Subcutaneous abdominal adipose tissue (tissue), 5 donors: Measurements from ENCODE around the gene MINK1.

Experiments used
- H3K27ac ChIP-seq: one replicate; pipeline ENCODE4 v1.7.0; 2013; ENCODE audit warnings: low read depth, mild to moderate bottlenecking, inconsistent platforms, low read length, moderate library complexity
- H3K27me3 ChIP-seq, 5 donors: one replicate each; pipeline ENCODE4 v1.7.0; 2013; ENCODE audit warnings: low read length in 5 of 5, inconsistent platforms in 1 of 5; ENCODE audit not compliant: control insufficient read depth in 5 of 5, insufficient read depth in 4 of 5
- H3K36me3 ChIP-seq, 5 donors: one replicate each; pipeline ENCODE4 v1.7.0; 2013; ENCODE audit warnings: low read length in 5 of 5; ENCODE audit not compliant: control insufficient read depth in 5 of 5, insufficient read depth in 5 of 5
- H3K4me1 ChIP-seq, 5 donors: one replicate each; pipeline ENCODE4 v1.7.0; 2013; ENCODE audit warnings: low read length in 5 of 5, mild to moderate bottlenecking in 3 of 5, moderate library complexity in 1 of 5; ENCODE audit not compliant: control insufficient read depth in 5 of 5, insufficient read depth in 5 of 5
- H3K4me3 ChIP-seq, 5 donors: one replicate each; pipeline ENCODE4 v1.7.0; 2013; ENCODE audit warnings: low read length in 5 of 5, low read depth in 1 of 5
- H3K9ac ChIP-seq, 5 donors: one replicate each; pipeline ENCODE4 v1.7.0; 2013; ENCODE audit warnings: low read length in 5 of 5, mild to moderate bottlenecking in 4 of 5, moderate library complexity in 3 of 5
- H3K9me3 ChIP-seq, 5 donors: one replicate each; pipeline ENCODE4 v1.7.0; 2013; ENCODE audit warnings: low read length in 5 of 5; ENCODE audit not compliant: control insufficient read depth in 5 of 5
- donor health status: healthy.
- donor health status: healthy.
- donor health status: healthy.
- donor health status: healthy.
- donor health status: healthy.

The MINK1 gene

GRCh38 chr17:4843321-4844000 lies 10.3 kb downstream of the MINK1 start:
- Histone ChIP-seq H3K4me1 (peaks cover 0 to 23% (median 6%) of the 10 kb centered on the region in 5 donors), H3K4me3 (no peak overlapping the region), H3K36me3 (peaks cover 0 to 3% (median 0%) of the 10 kb centered on the region in 5 donors), H3K9me3 (no peaks in the 10 kb centered on the region), H3K9ac (no peak overlapping the region), H3K27me3 (no peaks in the 10 kb centered on the region), H3K27ac (no peak overlapping the region)

GRCh38 chr17:4845118-4845517 lies 12.0 kb downstream of the MINK1 start:
- Histone ChIP-seq H3K36me3 (peaks cover 0 to 3% (median 2%) of the 10 kb centered on the region in 5 donors), H3K9ac (no peak overlapping the region), H3K9me3 (no peaks in the 10 kb centered on the region), H3K27me3 (no peaks in the 10 kb centered on the region), H3K4me1 (peaks cover 0 to 26% (median 0%) of the 10 kb centered on the region in 5 donors), H3K4me3 (no peak overlapping the region), H3K27ac (no peak overlapping the region)

GRCh38 chr17:4846635-4847390 lies 13.7 kb downstream of the MINK1 start:
- Histone ChIP-seq H3K9me3 (no peaks in the 10 kb centered on the region), H3K9ac (no peak overlapping the region), H3K27me3 (no peaks in the 10 kb centered on the region), H3K36me3 (peaks cover 0 to 3% (median 2%) of the 10 kb centered on the region in 5 donors), H3K4me3 (no peak overlapping the region), H3K4me1 (peaks cover 0 to 35% (median 0%) of the 10 kb centered on the region in 5 donors), H3K27ac (no peak overlapping the region)

- Histone ChIP-seq H3K4me1 (peaks cover 0 to 28% (median 0%) of the 10 kb centered on the region in 5 donors), H3K9ac (no peak overlapping the region), H3K9me3 (no peaks in the 10 kb centered on the region), H3K36me3 (peaks cover 0 to 5% (median 2%) of the 10 kb centered on the region in 5 donors), H3K27me3 (no peaks in the 10 kb centered on the region), H3K27ac (no peak overlapping the region), H3K4me3 (no peak overlapping the region)
Observed at GRCh38 chr17:4849011-4849536, 15.9 kb downstream of the MINK1 start.

GRCh38 chr17:4850246-4850645 lies 17.1 kb downstream of the MINK1 start:
- Histone ChIP-seq H3K4me3 (no peak overlapping the region), H3K9me3 (no peaks in the 10 kb centered on the region), H3K27me3 (no peaks in the 10 kb centered on the region), H3K4me1 (peaks cover 0 to 20% (median 0%) of the 10 kb centered on the region in 5 donors), H3K9ac (no peak overlapping the region), H3K36me3 (peaks cover 0 to 10% (median 5%) of the 10 kb centered on the region in 5 donors), H3K27ac (no peak overlapping the region)

- Histone ChIP-seq H3K9me3 (no peaks in the 10 kb centered on the region), H3K36me3 (peaks cover 0 to 10% (median 5%) of the 10 kb centered on the region in 5 donors), H3K4me3 (no peak overlapping the region), H3K27ac (no peak overlapping the region), H3K9ac (no peak overlapping the region), H3K27me3 (no peaks in the 10 kb centered on the region), H3K4me1 (peaks cover 0 to 20% (median 0%) of the 10 kb centered on the region in 5 donors)
Observed at GRCh38 chr17:4851084-4851483, 17.9 kb downstream of the MINK1 start.

GRCh38 chr17:4852567-4853207 lies 19.5 kb downstream of the MINK1 start:
- no peak overlapping the region for H3K27ac ChIP-seq
- H3K9me3 ChIP-seq = no peaks in the 10 kb centered on the region
- H3K36me3 ChIP-seq = peaks cover 0 to 10% (median 5%) of the 10 kb centered on the region in 5 donors
- no peak overlapping the region for H3K4me3 ChIP-seq
- peaks cover under 1 to 36% (median 2%) of the 10 kb centered on the region in 5 donors for H3K4me1 ChIP-seq
- H3K27me3 ChIP-seq = no peaks in the 10 kb centered on the region
- no peak overlapping the region for H3K9ac ChIP-seq

- Histone ChIP-seq H3K36me3 (peaks cover 0 to 10% (median 5%) of the 10 kb centered on the region in 5 donors), H3K27ac (no peak overlapping the region), H3K27me3 (no peaks in the 10 kb centered on the region), H3K4me3 (no peak overlapping the region), H3K9ac (no peak overlapping the region), H3K4me1 (peaks cover 4 to 41% (median 8%) of the 10 kb centered on the region in 5 donors), H3K9me3 (no peaks in the 10 kb centered on the region)
Observed at GRCh38 chr17:4853208-4853671, 20.1 kb downstream of the MINK1 start.

GRCh38 chr17:4854111-4854681 lies 21.1 kb downstream of the MINK1 start:
- no peak overlapping the region for H3K9ac ChIP-seq

More at GRCh38 chr17:4854111-4854681, 21.1 kb downstream of the MINK1 start:
- H3K36me3 ChIP-seq = peaks cover 0 to 10% (median 4%) of the 10 kb centered on the region in 5 donors
- no peaks in the 10 kb centered on the region for H3K27me3 ChIP-seq
- H3K9me3 ChIP-seq = no peaks in the 10 kb centered on the region
- peaks cover 4 to 46% (median 13%) of the 10 kb centered on the region in 5 donors for H3K4me1 ChIP-seq
- H3K27ac ChIP-seq = no peak overlapping the region
- H3K4me3 ChIP-seq = no peak overlapping the region
